GM12874 (cell line): ENCODE results near the gene CAPZA2.

ENCODE experiments used
- TF ChIP-seq, protein P1 (sequence below): IDR thresholded peaks from 2 replicates; pipeline ENCODE4 v1.5.1; 2011; ENCODE audit warnings: low read depth, mild to moderate bottlenecking, control low read depth, low read length, moderate library complexity; ENCODE audit not compliant: insufficient read depth

Gene CAPZA2

GRCh38 chr7:116968631-116969030 is 106.2 kb downstream of the CAPZA2 start:
- TF ChIP-seq, protein P1, sequence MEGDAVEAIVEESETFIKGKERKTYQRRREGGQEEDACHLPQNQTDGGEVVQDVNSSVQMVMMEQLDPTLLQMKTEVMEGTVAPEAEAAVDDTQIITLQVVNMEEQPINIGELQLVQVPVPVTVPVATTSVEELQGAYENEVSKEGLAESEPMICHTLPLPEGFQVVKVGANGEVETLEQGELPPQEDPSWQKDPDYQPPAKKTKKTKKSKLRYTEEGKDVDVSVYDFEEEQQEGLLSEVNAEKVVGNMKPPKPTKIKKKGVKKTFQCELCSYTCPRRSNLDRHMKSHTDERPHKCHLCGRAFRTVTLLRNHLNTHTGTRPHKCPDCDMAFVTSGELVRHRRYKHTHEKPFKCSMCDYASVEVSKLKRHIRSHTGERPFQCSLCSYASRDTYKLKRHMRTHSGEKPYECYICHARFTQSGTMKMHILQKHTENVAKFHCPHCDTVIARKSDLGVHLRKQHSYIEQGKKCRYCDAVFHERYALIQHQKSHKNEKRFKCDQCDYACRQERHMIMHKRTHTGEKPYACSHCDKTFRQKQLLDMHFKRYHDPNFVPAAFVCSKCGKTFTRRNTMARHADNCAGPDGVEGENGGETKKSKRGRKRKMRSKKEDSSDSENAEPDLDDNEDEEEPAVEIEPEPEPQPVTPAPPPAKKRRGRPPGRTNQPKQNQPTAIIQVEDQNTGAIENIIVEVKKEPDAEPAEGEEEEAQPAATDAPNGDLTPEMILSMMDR: no peak

- TF ChIP-seq, protein P1: no peak
These were observed 107.0 kb downstream of the CAPZA2 start for GRCh38 chr7:116969371-116969902.

DNA sequence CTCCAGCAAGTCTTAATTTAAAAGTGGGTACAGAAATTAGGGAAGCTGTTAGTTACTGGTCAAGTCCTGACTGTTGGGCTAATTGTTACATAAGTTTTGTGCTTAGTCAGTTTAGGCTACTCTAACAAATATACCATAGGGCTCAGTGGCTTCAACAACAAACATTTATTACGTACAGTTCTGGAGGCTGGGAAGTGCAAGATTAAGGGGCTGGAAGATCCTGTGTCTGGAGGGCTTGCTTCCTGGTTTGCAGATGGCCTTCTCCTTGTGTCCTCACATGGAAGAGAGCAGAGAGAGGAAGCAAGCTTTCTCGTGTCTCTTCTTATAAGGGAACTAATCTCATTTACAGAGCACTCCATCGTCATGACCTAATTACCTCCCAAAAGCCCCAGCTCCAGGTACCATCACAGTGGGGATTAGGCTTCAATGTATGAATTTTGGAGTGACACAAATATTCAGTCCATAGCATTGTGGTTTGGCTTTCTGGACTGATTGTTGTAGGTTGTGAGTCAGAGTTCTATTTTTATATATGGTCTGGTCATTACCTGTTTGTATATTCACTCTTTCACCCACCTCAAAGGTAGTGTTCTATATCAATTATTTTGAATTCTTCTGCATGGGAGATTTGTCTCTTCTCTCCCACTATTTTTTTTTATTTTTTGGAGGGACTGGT is 108.0 kb downstream of the CAPZA2 start:
- TF ChIP-seq, protein P1: no peak
